CD4-positive, alpha-beta T cell treated with Interleukin-4 for 4 hours (primary cell): ENCODE results near the gene GRK6.
A peak's percentile ranks its signal among the peaks of the same experiment; 100 is the strongest.

Experiments used
- DNase-seq: peaks from one replicate; pipeline ENCODE4 v3.0.0-alpha.2; 2020

The GRK6 gene

GRCh38 chr5:177426566-177427210, at the start of gene GRK6:
GRK6 (plus strand) TSS chr5:177426676; CDS start chr5:177426846, 170 bp downstream.
- peak; percentile 70 for DNase-seq

- no peak for DNase-seq
Measured at GRCh38 chr5:177377851-177378776, 48.4 kb upstream of the GRK6 start.

- DNase-seq = peak; percentile 58
Measured at GRCh38 chr5:177378884-177379883, 47.3 kb upstream of the GRK6 start.

DNA sequence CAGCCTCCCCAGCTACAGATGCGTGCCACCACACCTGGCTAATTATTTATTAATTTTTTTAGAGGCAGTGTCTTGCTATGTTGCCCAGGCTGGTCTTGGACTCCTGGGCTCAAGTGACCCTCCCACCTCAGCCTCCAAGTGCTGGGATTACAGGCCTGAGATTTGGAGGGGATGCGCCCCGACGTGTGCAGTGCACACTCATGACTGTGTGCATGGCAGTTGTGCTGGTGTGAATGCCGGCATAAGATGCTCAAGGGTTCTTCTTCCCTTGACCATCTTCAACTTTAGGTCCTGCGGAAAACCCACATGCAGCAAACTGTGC, 45.7 kb upstream of the GRK6 start:
- DNase-seq = no peak

DNA sequence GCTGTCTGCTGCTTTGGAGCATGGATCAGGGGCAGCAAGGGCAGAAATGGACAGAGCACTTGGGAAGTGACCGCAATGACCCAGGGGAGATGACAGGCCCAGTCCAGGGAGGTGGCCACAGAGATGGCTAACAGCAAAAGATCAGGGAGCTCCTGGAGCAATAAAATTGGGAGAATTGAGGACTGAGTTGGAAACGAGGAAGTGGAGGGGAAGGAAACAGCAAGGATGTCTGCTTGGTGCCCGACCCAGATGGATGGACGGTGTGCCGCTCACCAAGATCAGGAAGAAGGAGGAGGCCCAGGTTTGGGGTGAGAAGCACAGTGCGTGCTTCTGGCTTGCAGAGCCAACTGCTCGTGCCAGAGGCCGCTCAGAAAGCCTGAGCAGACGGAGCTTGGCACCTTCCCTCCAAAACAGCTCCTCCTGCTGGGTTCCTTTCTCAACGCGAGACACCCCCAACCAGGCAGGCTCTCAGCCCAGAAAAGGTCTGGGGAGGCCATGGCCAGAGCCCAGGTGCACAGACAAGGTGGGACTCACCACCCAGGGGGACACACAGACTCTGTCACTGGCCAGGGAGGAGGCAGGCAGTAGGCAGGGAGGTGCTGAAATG, 44.0 kb upstream of the GRK6 start:
- no peak for DNase-seq

DNA sequence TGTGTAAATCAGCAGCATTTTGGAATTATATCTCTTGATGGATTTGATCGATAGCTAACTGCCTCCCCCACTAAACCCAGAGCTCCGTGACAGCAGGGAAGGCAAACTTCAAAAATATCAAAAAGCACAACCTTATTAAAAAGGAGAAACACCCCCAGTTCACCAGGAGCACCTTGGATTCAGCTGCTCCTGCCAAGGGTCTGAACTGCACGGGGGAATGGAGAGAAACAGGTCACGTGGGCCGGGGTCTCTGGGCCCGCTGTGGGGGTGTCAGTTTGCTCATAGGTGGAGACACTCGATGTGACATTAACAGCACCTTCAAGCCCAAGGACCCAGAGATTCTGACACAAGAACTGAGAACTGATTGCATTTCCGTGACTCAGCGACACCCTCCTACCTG, 43.3 kb upstream of the GRK6 start:
- DNase-seq = no peak

GRCh38 chr5:177384134-177384533, 42.3 kb upstream of the GRK6 start, which contains the start of gene SLC34A1:
SLC34A1 (plus strand) TSS chr5:177384434; CDS start chr5:177385742, 1,308 bp downstream.
- no peak for DNase-seq

GRCh38 chr5:177385720-177386119, 40.8 kb upstream of the GRK6 start:
- DNase-seq = no peak

- no peak for DNase-seq
Measured at GRCh38 chr5:177386542-177386941, 39.9 kb upstream of the GRK6 start.

DNA sequence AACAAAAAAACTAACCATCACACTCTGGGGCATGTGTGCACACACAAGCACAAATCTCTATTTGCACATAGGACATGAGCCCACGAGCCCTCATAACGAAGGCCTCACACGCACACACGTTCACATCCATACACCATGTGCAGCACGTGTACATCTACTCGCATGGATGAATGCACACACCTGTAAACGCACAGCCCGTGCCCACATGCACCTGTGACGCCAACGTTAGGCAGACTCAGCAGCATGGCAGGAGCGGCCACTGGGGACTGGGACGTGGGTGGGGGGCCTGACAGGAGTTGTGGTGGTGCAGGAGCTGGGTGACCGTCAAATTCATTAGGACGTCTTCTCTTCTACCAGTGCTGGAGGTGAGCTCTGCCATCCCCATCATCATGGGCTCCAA, 39.1 kb upstream of the GRK6 start:
- no peak for DNase-seq

DNA sequence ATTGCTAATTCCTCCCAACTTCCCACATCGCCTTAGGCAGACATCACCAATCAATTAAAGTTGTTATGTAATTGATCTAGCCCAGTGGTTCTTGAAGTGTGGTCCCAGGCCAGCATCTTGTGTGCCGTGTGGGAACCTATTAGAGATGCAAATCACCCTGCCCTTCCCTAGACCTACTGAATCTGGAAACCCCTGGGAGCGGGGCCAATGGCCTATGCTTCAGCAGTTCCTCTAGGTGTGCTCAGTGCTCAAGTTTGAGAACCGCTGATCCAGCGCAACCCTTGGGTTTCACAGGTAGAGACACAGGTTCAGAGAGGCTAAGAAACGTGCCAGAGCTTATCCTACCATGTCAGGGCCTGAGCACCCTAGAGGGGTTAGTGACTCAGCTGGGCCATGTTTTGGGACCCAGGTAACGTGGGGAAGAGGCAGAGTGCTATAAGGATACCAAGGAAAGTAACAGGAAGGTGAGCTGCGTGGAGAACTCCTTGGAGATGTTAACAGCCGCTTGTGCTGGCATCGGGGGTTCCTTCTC, 37.9 kb upstream of the GRK6 start:
- DNase-seq = no peak

DNA sequence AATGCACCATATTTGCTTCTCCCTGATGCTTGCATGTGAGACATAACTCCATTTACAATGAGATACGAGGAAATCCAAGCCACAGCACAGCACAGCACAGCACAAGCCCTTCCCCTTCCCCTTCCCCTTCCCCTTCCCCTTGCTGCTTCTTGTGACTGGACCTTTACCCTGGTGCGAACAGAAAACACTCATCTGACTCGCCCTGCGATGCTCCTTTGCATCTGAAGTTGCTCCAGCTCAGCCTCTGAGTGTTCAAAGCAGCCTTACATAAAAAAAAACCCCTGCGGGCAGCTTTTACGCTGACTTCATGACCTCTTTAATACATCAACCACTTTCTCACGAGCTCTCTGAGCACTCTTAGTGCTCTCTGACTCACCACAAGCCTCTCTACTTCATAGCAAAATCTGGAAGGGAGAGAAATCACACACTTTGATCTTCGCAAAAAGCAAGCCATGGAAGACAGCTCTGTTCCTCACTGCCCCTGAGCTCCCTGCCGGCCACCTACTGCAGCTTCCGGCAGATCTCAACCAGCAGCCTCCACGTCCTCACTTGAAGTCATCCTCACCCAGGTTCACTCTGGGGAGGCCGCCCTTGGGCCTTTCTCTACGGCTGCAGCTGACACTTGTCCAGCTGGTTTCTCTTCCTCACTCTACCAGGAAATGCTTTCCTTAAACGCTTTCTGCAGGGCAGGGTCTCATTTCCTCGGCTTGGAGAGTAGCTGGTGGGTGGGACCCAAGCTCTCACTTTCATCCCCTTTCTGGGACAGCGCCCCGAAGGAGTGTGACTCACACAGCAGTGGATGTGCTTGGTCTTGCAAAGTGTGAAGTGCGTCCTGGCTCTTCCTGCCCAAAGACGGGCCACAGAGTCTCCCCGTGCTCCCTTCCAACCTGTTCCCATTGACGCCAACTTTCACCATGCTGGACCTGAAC, 37.0 kb upstream of the GRK6 start:
- peak; percentile 89 for DNase-seq

- peak; percentile 88 for DNase-seq
Measured at GRCh38 chr5:177390363-177391300, 35.8 kb upstream of the GRK6 start.

DNA sequence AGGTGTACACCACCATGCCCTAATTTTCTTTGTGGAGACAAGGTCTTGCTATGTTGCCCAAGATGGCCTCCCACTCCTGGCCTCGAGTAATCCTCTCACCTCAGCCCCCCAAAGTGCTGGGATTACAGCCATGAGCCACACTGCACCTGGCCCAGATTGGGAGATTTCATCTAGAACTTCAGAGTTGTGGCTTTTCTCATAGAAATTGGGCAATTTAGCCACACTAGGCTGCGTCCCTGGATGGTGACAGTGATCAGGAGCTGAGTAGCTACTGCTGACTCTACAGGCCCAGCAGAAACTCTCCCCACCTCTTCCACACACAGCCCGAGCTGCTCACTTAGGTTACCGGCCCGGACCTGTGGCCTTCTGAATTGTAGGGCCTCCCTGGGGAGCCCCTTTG, 33.7 kb upstream of the GRK6 start:
- no peak for DNase-seq

- no peak for DNase-seq
Measured at GRCh38 chr5:177393206-177393765, 33.2 kb upstream of the GRK6 start.

DNA sequence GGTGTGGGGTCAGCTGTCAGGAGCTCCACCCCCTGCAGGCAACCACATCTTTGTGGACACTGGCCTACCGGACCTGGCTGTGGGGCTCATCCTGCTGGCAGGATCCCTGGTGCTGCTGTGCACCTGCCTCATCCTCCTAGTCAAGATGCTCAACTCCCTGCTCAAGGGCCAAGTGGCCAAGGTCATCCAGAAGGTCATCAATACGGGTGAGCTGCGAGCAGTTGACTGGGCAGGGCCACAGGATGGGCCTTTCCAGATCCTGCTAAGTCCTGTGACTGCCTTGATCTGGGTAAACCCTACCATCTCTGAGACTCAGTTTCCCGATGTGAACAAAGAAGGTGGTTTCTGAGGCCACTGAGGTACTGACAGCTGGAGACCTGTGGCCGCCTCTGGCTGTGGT, 32.5 kb upstream of the GRK6 start:
- DNase-seq = no peak

- DNase-seq = no peak
Measured at GRCh38 chr5:177396078-177396477, 30.4 kb upstream of the GRK6 start.

DNA sequence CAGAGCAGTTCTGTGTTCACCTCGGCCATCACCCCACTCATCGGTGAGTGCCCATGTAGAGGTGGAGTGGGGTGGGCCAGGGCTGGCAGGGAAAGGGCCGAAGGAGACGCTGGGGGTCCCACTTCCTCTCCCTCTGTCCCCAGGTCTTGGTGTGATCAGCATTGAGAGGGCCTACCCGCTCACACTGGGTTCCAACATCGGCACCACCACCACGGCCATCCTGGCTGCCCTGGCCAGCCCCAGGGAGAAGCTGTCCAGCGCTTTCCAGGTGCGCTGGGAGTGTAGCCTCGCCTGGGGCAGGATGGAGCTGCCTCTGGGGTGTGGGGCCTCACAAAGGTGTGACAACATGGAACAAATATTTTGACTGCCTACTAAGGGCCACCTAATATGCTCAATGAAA, 29.7 kb upstream of the GRK6 start:
- DNase-seq = no peak

DNA sequence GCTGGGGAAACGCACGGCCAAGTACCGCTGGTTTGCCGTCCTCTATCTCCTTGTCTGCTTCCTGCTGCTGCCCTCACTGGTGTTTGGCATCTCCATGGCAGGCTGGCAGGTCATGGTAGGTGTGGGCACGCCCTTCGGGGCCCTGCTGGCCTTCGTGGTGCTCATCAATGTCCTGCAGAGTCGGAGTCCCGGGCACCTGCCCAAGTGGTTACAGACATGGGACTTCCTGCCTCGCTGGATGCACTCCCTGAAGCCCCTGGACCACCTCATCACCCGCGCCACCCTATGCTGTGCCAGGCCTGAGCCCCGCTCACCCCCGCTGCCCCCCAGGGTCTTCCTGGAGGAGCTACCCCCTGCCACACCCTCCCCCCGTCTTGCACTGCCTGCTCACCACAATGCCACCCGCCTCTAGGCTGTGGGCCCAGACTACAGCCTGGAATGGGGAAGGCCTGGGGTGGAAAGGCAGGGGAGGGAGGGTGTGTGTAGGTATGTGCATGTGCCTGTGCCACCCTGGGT, 28.5 kb upstream of the GRK6 start:
- no peak for DNase-seq
